Keratinocyte (primary cell): Measurements from ENCODE around the gene MOV10L1.

Experiments used
- CTCF ChIP-seq, 3 experiments: IDR thresholded peaks in 1 of 3; conservative IDR thresholded peaks in 1 of 3; optimal IDR thresholded peaks in 1 of 3; 2 replicates in 2 of 3; 3 replicates in 1 of 3; pipeline versions ENCODE3 to v1.5.1; 2011; ENCODE audit warnings: low read length in 3 of 3, mild to moderate bottlenecking in 3 of 3, moderate library complexity in 2 of 3, control low read depth in 1 of 3, inconsistent platforms in 1 of 3; ENCODE audit not compliant: insufficient read depth in 2 of 3; ENCODE audit errors: extremely low read depth in 1 of 3
- EZH2 ChIP-seq: IDR thresholded peaks from one replicate; pipeline ENCODE4 v1.6.1; 2012; ENCODE audit warnings: inconsistent platforms, mild to moderate bottlenecking, low read length, moderate library complexity

- TF ChIP-seq EZH2, result no peak
- TF ChIP-seq CTCF (optimal IDR thresholded peaks at IDR 0.05 in 1 of 3, IDR thresholded peaks at IDR 0.05 in 1 of 3, conservative IDR thresholded peaks at IDR 0.05 in 1 of 3; ENCODE audit: extremely low read depth in 1 of 3, insufficient read depth in 2 of 3, low read length in 3 of 3), result no peak
Observed at GRCh38 chr22:50150161-50151129, 60.6 kb downstream of the MOV10L1 start.
